OCI-LY1 (cell line): ENCODE measurements around the gene PKMYT1.

Source experiments
- EZH2 ChIP-seq: fragments of 200-600 bp; sonication (generic), shearing (Covaris generic); IDR thresholded peaks from 2 replicates; pipeline ENCODE4 v1.8.0; 2017; ENCODE audit warnings: borderline replicate concordance, mixed run types, mild to moderate bottlenecking, antibody characterized with exemption, low read length, moderate library complexity, mixed read lengths
- TF ChIP-seq, protein P1 (sequence below): fragments of 200-600 bp; sonication (generic), shearing (Covaris generic); IDR thresholded peaks from 2 replicates; pipeline ENCODE4 v1.5.1; 2017; ENCODE audit warnings: mild to moderate bottlenecking, antibody characterized with exemption, low read length, moderate library complexity, mixed read lengths

DNA sequence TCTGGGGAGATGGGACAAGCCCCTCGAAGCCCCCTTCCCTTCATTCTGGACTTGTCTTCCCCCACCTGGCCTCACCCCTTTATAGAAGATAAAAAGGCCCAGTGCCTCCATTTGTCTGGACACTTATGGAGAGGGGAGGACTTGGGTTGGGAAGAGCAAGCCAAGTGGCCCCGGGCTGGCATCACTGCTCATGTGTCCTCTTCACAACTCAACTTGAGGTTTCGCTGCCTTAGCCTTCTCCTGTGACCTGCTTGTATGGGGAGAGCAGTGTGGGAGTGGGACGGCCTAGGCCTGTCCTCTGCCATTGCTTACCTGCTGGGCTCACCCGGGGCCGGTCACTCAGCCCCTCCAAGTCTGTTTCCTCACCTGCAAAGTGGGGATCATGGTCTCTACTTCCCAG, 9.7 kb downstream of the PKMYT1 start:
- TF ChIP-seq, protein P1, sequence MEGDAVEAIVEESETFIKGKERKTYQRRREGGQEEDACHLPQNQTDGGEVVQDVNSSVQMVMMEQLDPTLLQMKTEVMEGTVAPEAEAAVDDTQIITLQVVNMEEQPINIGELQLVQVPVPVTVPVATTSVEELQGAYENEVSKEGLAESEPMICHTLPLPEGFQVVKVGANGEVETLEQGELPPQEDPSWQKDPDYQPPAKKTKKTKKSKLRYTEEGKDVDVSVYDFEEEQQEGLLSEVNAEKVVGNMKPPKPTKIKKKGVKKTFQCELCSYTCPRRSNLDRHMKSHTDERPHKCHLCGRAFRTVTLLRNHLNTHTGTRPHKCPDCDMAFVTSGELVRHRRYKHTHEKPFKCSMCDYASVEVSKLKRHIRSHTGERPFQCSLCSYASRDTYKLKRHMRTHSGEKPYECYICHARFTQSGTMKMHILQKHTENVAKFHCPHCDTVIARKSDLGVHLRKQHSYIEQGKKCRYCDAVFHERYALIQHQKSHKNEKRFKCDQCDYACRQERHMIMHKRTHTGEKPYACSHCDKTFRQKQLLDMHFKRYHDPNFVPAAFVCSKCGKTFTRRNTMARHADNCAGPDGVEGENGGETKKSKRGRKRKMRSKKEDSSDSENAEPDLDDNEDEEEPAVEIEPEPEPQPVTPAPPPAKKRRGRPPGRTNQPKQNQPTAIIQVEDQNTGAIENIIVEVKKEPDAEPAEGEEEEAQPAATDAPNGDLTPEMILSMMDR: no peak
- TF ChIP-seq EZH2: no peak
